Stomach (tissue), 9 donors: ENCODE results near the gene RPP25L. TPM values are rescaled to one million over a fixed set of nuclear protein-coding genes. Genes with fewer than 3 reads are reported as not detected.

ENCODE experiments used
- DNase-seq, 2 donors: peaks; one replicate each; pipeline versions ENCODE4 v3.0.0 to v3.0.0-alpha.2; 2013 to 2019
- H3K27ac ChIP-seq, 5 donors: fragments of 200-600 bp in 4 of 5; sonication (generic) in 4 of 5; one replicate each; pipeline ENCODE4 v1.5.1; 2013 to 2019; ENCODE audit warnings: mild to moderate bottlenecking in 1 of 5, moderate library complexity in 1 of 5
- H3K27me3 ChIP-seq, 3 donors: fragments of 200-600 bp; sonication (generic); one replicate each; pipeline ENCODE4 v1.5.1; 2017 to 2019; ENCODE audit warnings: mixed run types in 1 of 3
- H3K36me3 ChIP-seq, 4 donors: fragments of 200-600 bp; sonication (generic); 1 replicate in 3 of 4; 2 replicates in 1 of 4; pipeline ENCODE4 v1.5.1; 2016 to 2019
- H3K4me1 ChIP-seq, 4 donors: fragments of 200-600 bp; sonication (generic); one replicate each; pipeline ENCODE4 v1.5.1; 2016 to 2019
- H3K4me3 ChIP-seq, 4 donors: fragments of 200-600 bp; sonication (generic) in 3 of 4; one replicate each; pipeline ENCODE4 v1.5.1; 2016 to 2019; ENCODE audit warnings: mild to moderate bottlenecking in 1 of 4
- H3K9me3 ChIP-seq, 4 donors: fragments of 200-600 bp; sonication (generic); one replicate each; pipeline ENCODE4 v1.5.1; 2016 to 2019
- CTCF ChIP-seq, 7 experiments: fragments of 450-650 bp in 4 of 7; fragments of 200-600 bp in 3 of 7; sonication (generic) in 3 of 7; IDR thresholded peaks; one replicate each; pipeline ENCODE4 v1.5.1; 2016 to 2019; ENCODE audit warnings: antibody characterized with exemption in 7 of 7, control low read depth in 2 of 7, mild to moderate bottlenecking in 1 of 7
- EP300 ChIP-seq: sonication (generic); formaldehyde crosslinking; IDR thresholded peaks from one replicate; pipeline ENCODE4 v1.6.1; 2017; ENCODE audit warnings: antibody characterized with exemption
- POLR2A ChIP-seq, 4 donors: fragments of 450-650 bp; IDR thresholded peaks; one replicate each; pipeline ENCODE4 v1.6.1; 2016; ENCODE audit warnings: antibody characterized with exemption in 4 of 4, control low read depth in 2 of 4, mild to moderate bottlenecking in 1 of 4, moderate library complexity in 1 of 4
- POLR2AphosphoS5 ChIP-seq, 3 donors: sonication (generic); formaldehyde crosslinking; IDR thresholded peaks; one replicate each; pipeline ENCODE4 v1.6.1; 2016; ENCODE audit warnings: antibody characterized with exemption in 3 of 3
- WGBS, 5 donors: extraction: QIAGEN DNeasy Blood & Tissue Kit in 3 of 5; methylation state at CpG; one replicate each; pipeline versions ENCODE4 v1.1.5 to v1.1.7; 2013 to 2018; 5-methylcytosine and 5-hydroxymethylcytosine counted together
- intact Hi-C: fragments of 100-400 bp; cut with DNase I; formaldehyde crosslinking; loops from one replicate; pipeline ENCODE4 v1.15.1; 2023; ENCODE audit warnings: low total_unique reads
- polyA plus RNA-seq, 3 donors: library from polyadenylated mRNA; stranded (reverse); fragments of 200-250 nt; gene quantifications; one replicate each; pipeline ENCODE4 v1.2.3, GENCODE V29; 2013
- small RNA-seq, 4 donors: library from RNA; depleted of rRNA; stranded (forward); fragments of <200 nt; gene quantifications; one replicate each; pipeline ENCODE3, GENCODE V24; 2016
- total RNA-seq, 5 donors: library from RNA; depleted of rRNA; stranded (reverse); fragments of >200 nt; gene quantifications; one replicate each; pipeline versions ENCODE4 v1.1.0 to v1.2.3, GENCODE V29; 2014 to 2016
- donor health status: healthy with polysubstance abuse.
- donor health status: Bipolar disorder and iron deficiency.
- donor health status: healthy.

RPP25L gene
- total and polyA plus RNA-seq, 8 donors, result 2.9 to 49.5 (median 33.4) TPM

- intact Hi-C loops, result no loop called here
- TF ChIP-seq POLR2A (IDR thresholded peaks at IDR 0.05) (no peak), POLR2AphosphoS5 (IDR thresholded peaks at IDR 0.05) (no peak), CTCF (IDR thresholded peaks at IDR 0.05) (no peak), EP300 (no peak)
- no peaks in the 10 kb centered on the region for H3K36me3 ChIP-seq
- peaks cover 19 to 27% (median 21%) of the 10 kb centered on the region in 4 donors for H3K4me1 ChIP-seq
- 57 to 69% (median 61%) methylated on average over 5 of the region's 5 CpGs for WGBS, 5 donors
- no peak for DNase-seq
- H3K27ac ChIP-seq, result no peak overlapping the region
- H3K9me3 ChIP-seq, result peaks cover 0 to 7% (median 3%) of the 10 kb centered on the region in 4 donors
- H3K27me3 ChIP-seq, result peaks cover 0 to 85% (median 27%) of the 10 kb centered on the region in 3 donors
- H3K4me3 ChIP-seq, result no peak overlapping the region
These were observed 48.6 kb downstream of the RPP25L start for GRCh38 chr9:34563262-34563661.

GRCh38 chr9:34562135-34562745 is 49.7 kb downstream of the RPP25L start:
- Histone ChIP-seq H3K27me3 (peaks cover 0 to 86% (median 27%) of the 10 kb centered on the region in 3 donors), H3K27ac (no peak overlapping the region), H3K4me3 (no peak overlapping the region), H3K9me3 (peaks cover 0 to 7% (median 3%) of the 10 kb centered on the region in 4 donors), H3K4me1 (peaks cover 19 to 27% (median 21%) of the 10 kb centered on the region in 4 donors), H3K36me3 (no peaks in the 10 kb centered on the region)
- intact Hi-C loops, result no loop called here
- TF ChIP-seq POLR2AphosphoS5 (IDR thresholded peaks at IDR 0.05) (no peak), CTCF (IDR thresholded peaks at IDR 0.05) (peak in 2 of 7 experiments; percentile 25 to 44)
- DNase-seq, result no peak
- 76 to 87% (median 77%) methylated on average over 7 of the region's 7 CpGs for whole genome bisulfite sequencing, 5 donors

- H3K27ac ChIP-seq, result peak overlapping the region in 2 of 5 donors; percentile 49 to 50
- peaks cover 0 to 7% (median 3%) of the 10 kb centered on the region in 4 donors for H3K9me3 ChIP-seq
- no peak overlapping the region for H3K4me3 ChIP-seq
- H3K36me3 ChIP-seq, result no peaks in the 10 kb centered on the region
- H3K27me3 ChIP-seq, result peaks cover 0 to 81% (median 18%) of the 10 kb centered on the region in 3 donors
- 24 to 49% (median 36%) methylated on average over 16 to 21 of the region's 21 CpGs for WGBS, 5 donors
- intact Hi-C loops, result no loop called here
- peak; percentile 39 to 64 for DNase-seq
- no peak for TF ChIP-seq EP300
- no peak for TF ChIP-seq CTCF (IDR thresholded peaks at IDR 0.05)
- no peak for TF ChIP-seq POLR2AphosphoS5 (IDR thresholded peaks at IDR 0.05)
- no peak for TF ChIP-seq POLR2A (IDR thresholded peaks at IDR 0.05)
- H3K4me1 ChIP-seq, result peaks cover 19 to 27% (median 21%) of the 10 kb centered on the region in 4 donors
These were observed 51.2 kb downstream of the RPP25L start for GRCh38 chr9:34560599-34561214.

Small RNA genes lying within 50 kb of the gene (small RNA-seq; reads per million reads assigned to genes)
- 0 reads per million in 4 donors for gene CCL27

Other genes starting within 250 kb of the RPP25L start
- gene MYORG, start 235.2 kb downstream of the RPP25L start, total RNA-seq, result 10 to 100 TPM in 4 of 5 donors, 1 to 10 TPM in 1; 9.5 to 31.3 (median 19.6) TPM
- gene MYORG, start 235.2 kb downstream of the RPP25L start, polyA plus RNA-seq, result 1 to 10 TPM in 2 of 3 donors, under 1 TPM in 1; 0.76 to 9.0 (median 3.9) TPM
- gene FAM219A, start 153.5 kb downstream of the RPP25L start, total RNA-seq, result 10 to 100 TPM in 2 of 5 donors, 1 to 10 TPM in 3; 2.3 to 12.1 (median 8.7) TPM
- gene FAM219A, start 153.5 kb downstream of the RPP25L start, polyA plus RNA-seq, result 10 to 100 TPM in 1 of 3 donors, 1 to 10 TPM in 2; 4.1 to 10.1 (median 5.1) TPM
- 1 to 10 TPM in 1 of 5 donors, not detected in 4; 1.0 TPM for gene DNAI1, start 153.3 kb downstream of the RPP25L start, total RNA-seq
- under 1 TPM in 1 of 3 donors, not detected in 2; 0.31 TPM for gene DNAI1, start 153.3 kb downstream of the RPP25L start, polyA plus RNA-seq
- gene ENHO, start 89.1 kb downstream of the RPP25L start, total RNA-seq, result 10 to 100 TPM in 1 of 5 donors, 1 to 10 TPM in 2, not detected in 2; 1.2 to 17.8 (median 5.0) TPM
- 10 to 100 TPM in 2 of 3 donors, 1 to 10 TPM in 1; 3.3 to 63.8 (median 29.7) TPM for gene ENHO, start 89.1 kb downstream of the RPP25L start, polyA plus RNA-seq
- 10 to 100 TPM in 1 of 5 donors, 1 to 10 TPM in 3, not detected in 1; 2.4 to 15.8 (median 3.1) TPM for gene CNTFR, start 22.4 kb downstream of the RPP25L start, total RNA-seq
- 1 to 10 TPM; 2.2 to 4.1 (median 2.9) TPM for gene CNTFR, start 22.4 kb downstream of the RPP25L start, polyA plus RNA-seq
- gene DCTN3, start 8.4 kb upstream of the RPP25L start, total RNA-seq, result 10 to 100 TPM in 4 of 5 donors, 1 to 10 TPM in 1; 9.3 to 55.4 (median 23.7) TPM
- gene DCTN3, start 8.4 kb upstream of the RPP25L start, polyA plus RNA-seq, result 100 to 1,000 TPM in 1 of 3 donors, 10 to 100 TPM in 2; 81.0 to 107 (median 97.5) TPM
- not detected for gene ARID3C, start 17.0 kb upstream of the RPP25L start, total RNA-seq
- not detected for gene ARID3C, start 17.0 kb upstream of the RPP25L start, polyA plus RNA-seq
- 100 to 1,000 TPM in 1 of 5 donors, 10 to 100 TPM in 4; 20.0 to 124 (median 64.3) TPM for gene SIGMAR1, start 25.7 kb upstream of the RPP25L start, total RNA-seq
- gene SIGMAR1, start 25.7 kb upstream of the RPP25L start, polyA plus RNA-seq, result 10 to 100 TPM; 19.9 to 46.8 (median 25.5) TPM
- 100 to 1,000 TPM in 2 of 5 donors, 10 to 100 TPM in 3; 28.8 to 148 (median 87.8) TPM for gene GALT, start 34.6 kb upstream of the RPP25L start, total RNA-seq
- gene GALT, start 34.6 kb upstream of the RPP25L start, polyA plus RNA-seq, result 10 to 100 TPM; 17.4 to 33.1 (median 20.5) TPM
- 10 to 100 TPM; 19.3 to 57.4 (median 29.0) TPM for gene IL11RA, start 40.1 kb upstream of the RPP25L start, total RNA-seq
- gene IL11RA, start 40.1 kb upstream of the RPP25L start, polyA plus RNA-seq, result 10 to 100 TPM in 1 of 3 donors, 1 to 10 TPM in 2; 4.4 to 18.8 (median 5.7) TPM
- gene CCL27, start 50.6 kb upstream of the RPP25L start, total RNA-seq, result 1 to 10 TPM in 1 of 5 donors, not detected in 4; 1.3 TPM
- gene CCL27, start 50.6 kb upstream of the RPP25L start, polyA plus RNA-seq, result under 1 TPM in 1 of 3 donors, not detected in 2; 0.58 TPM
- 1 to 10 TPM in 2 of 5 donors, not detected in 3; 4.4 to 8.1 TPM for gene CCL19, start 79.2 kb upstream of the RPP25L start, total RNA-seq
- 10 to 100 TPM in 1 of 3 donors, 1 to 10 TPM in 2; 4.3 to 24.1 (median 7.8) TPM for gene CCL19, start 79.2 kb upstream of the RPP25L start, polyA plus RNA-seq
- gene CCL21, start 98.0 kb upstream of the RPP25L start, total RNA-seq, result 10 to 100 TPM in 3 of 5 donors, 1 to 10 TPM in 1, not detected in 1; 1.7 to 51.3 (median 29.7) TPM
- 10 to 100 TPM; 10.8 to 29.9 (median 23.4) TPM for gene CCL21, start 98.0 kb upstream of the RPP25L start, polyA plus RNA-seq